ENCODE measurements around the gene SYNE2. TPM values are rescaled to one million over a fixed set of nuclear protein-coding genes. Genes with fewer than 3 reads are reported as not detected.

SYNE2 gene
- total and polyA plus RNA-seq, 12 donors, result 43.6 to 205 (median 103) TPM

- intact Hi-C loops (cut with DNase I), result loop anchor here in 8 of 10 donors (2.0 to 10.0 kb wide), 10 partner anchors 14 to 132 kb away; no protein-coding TSS in a partner anchor
- no peak for DNase-seq
- WGBS, 2 donors, result 12 to 20% methylated on average over 18 of the region's 18 CpGs
- TF ChIP-seq, protein P1, sequence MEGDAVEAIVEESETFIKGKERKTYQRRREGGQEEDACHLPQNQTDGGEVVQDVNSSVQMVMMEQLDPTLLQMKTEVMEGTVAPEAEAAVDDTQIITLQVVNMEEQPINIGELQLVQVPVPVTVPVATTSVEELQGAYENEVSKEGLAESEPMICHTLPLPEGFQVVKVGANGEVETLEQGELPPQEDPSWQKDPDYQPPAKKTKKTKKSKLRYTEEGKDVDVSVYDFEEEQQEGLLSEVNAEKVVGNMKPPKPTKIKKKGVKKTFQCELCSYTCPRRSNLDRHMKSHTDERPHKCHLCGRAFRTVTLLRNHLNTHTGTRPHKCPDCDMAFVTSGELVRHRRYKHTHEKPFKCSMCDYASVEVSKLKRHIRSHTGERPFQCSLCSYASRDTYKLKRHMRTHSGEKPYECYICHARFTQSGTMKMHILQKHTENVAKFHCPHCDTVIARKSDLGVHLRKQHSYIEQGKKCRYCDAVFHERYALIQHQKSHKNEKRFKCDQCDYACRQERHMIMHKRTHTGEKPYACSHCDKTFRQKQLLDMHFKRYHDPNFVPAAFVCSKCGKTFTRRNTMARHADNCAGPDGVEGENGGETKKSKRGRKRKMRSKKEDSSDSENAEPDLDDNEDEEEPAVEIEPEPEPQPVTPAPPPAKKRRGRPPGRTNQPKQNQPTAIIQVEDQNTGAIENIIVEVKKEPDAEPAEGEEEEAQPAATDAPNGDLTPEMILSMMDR (IDR thresholded peaks at IDR 0.05), result no peak
- Histone ChIP-seq H3K36me3 (no peaks in the 10 kb centered on the region), H3K27ac (peak overlapping the region; percentile 85 to 95 (median 93)), H3K27me3 (peaks cover 0 to 41% (median 0%) of the 10 kb centered on the region in 7 donors), H3K9me3 (no peaks in the 10 kb centered on the region), H3K4me1 (peaks cover 0 to 53% (median 42%) of the 10 kb centered on the region in 9 donors), H3K4me3 (peak overlapping the region; percentile 69 to 90 (median 78))
- ATAC-seq, result no peak
These were observed 460 bp upstream of the SYNE2 start for GRCh38 chr14:63852271-63852816.

- TF ChIP-seq, protein P1 (IDR thresholded peaks at IDR 0.05), result no peak
- H3K4me1 ChIP-seq, result peaks cover 0 to 50% (median 40%) of the 10 kb centered on the region in 9 donors
- peak overlapping the region; percentile 69 to 90 (median 78) for H3K4me3 ChIP-seq
- intact Hi-C loops (cut with DNase I), result loop anchor here in 8 of 10 donors (2.0 to 10.0 kb wide), 11 partner anchors 13 to 131 kb away; no protein-coding TSS in a partner anchor
- H3K27ac ChIP-seq, result peak overlapping the region; percentile 85 to 95 (median 93)
- H3K27me3 ChIP-seq, result peaks cover 0 to 41% (median 0%) of the 10 kb centered on the region in 7 donors
- peak; percentile 41 to 52 for DNase-seq
- no peaks in the 10 kb centered on the region for H3K9me3 ChIP-seq
- 0% methylated on average over 18 of the region's 18 CpGs for WGBS, 2 donors
- ATAC-seq, result peak in 7 of 8 donors; percentile 23 to 68 (median 59)
- H3K36me3 ChIP-seq, result no peaks in the 10 kb centered on the region
These were observed 1.1 kb downstream of the SYNE2 start for GRCh38 chr14:63853831-63854293.

DNA sequence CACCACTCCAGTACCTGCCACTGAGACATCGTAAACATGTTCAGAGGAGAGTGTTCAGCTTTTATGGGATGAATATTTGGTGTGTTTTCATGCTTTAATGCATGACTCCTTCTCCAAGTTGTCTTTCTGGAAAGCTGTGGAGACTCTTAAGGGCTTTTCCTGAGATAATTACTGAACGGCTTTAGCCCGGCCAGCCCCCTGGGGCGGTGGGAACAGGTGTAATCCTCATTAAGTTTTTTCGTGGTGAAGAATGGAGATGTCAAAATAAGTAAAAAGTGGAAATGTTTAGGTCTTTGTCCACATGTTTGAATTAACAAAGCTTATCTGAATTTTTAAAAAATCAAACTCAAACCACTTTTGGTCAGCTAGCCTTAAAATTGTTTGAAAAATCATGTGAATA, 1.5 kb downstream of the SYNE2 start:
- intact Hi-C loops (cut with DNase I), result loop anchor here in 8 of 10 donors (2.0 to 10.0 kb wide), 10 partner anchors 20 to 130 kb away; no protein-coding TSS in a partner anchor

GRCh38 chr14:63855281-63855680, 2.5 kb downstream of the SYNE2 start:
- Histone ChIP-seq H3K9me3 (no peaks in the 10 kb centered on the region), H3K27me3 (peaks cover 0 to 41% (median 0%) of the 10 kb centered on the region in 7 donors), H3K4me1 (peaks cover 0 to 51% (median 32%) of the 10 kb centered on the region in 9 donors), H3K36me3 (no peaks in the 10 kb centered on the region), H3K27ac (peak overlapping the region in 9 of 10 donors; percentile 1 to 95 (median 47)), H3K4me3 (peak overlapping the region in 6 of 10 donors; percentile 13 to 82 (median 76))
- intact Hi-C loops (cut with DNase I), result loop anchor here in 5 of 10 donors (2.0 to 10.0 kb wide), 5 partner anchors 20 to 130 kb away; no protein-coding TSS in a partner anchor
- 33 to 50% methylated on average over 4 of the region's 4 CpGs for WGBS, 2 donors
- DNase-seq (no peak), ATAC-seq (peak in 5 of 8 donors; percentile 20 to 79 (median 50))
- TF ChIP-seq, protein P1 (IDR thresholded peaks at IDR 0.05), result no peak

More for the DNA sequence above, 1.5 kb downstream of the SYNE2 start:
- no peaks in the 10 kb centered on the region for H3K36me3 ChIP-seq
- peak overlapping the region; percentile 69 to 90 (median 78) for H3K4me3 ChIP-seq
- peak in 2 of 8 donors; percentile 1 to 3 for ATAC-seq
- peaks cover 0 to 41% (median 0%) of the 10 kb centered on the region in 7 donors for H3K27me3 ChIP-seq
- H3K27ac ChIP-seq, result peak overlapping the region in 9 of 10 donors; percentile 47 to 95 (median 92)
- peaks cover 0 to 48% (median 35%) of the 10 kb centered on the region in 9 donors for H3K4me1 ChIP-seq
- no peak for DNase-seq
- WGBS, 2 donors, result 10 to 14% methylated on average over 5 of the region's 5 CpGs
- TF ChIP-seq, protein P1 (IDR thresholded peaks at IDR 0.05), result no peak
- H3K9me3 ChIP-seq, result no peaks in the 10 kb centered on the region
